A673 (cell line): ENCODE measurements around the gene SCARB1. TPM values are rescaled to one million over a fixed set of nuclear protein-coding genes. Genes with fewer than 3 reads are reported as not detected.

Experiments used
- BruUV-seq: library from RNA; stranded (reverse); fragments of 400-500 nt; replicated peaks from 2 replicates; lab custom pipeline; 2021; lab: Mats Ljungman, UMichigan
- CTCF ChIA-PET: fragments of 300-600 bp; sonication (Branson Sonifier 250); formaldehyde crosslinking; loops from one replicate; lab custom pipeline; 2022; ENCODE audit warnings: antibody characterized with exemption; lab: Charles Lee
- POLR2A ChIA-PET: fragments of 300-600 bp; sonication (Branson Sonifier 250); formaldehyde crosslinking; loops from one replicate; lab custom pipeline; 2022; ENCODE audit warnings: antibody characterized with exemption; ENCODE audit not compliant: low non-redundant PET; lab: Charles Lee
- DNase-seq: peaks from one replicate; pipeline ENCODE4 v3.0.0-alpha.2; 2015; ENCODE audit warnings: low spot score
- H3K27ac ChIP-seq: fragments of 200-600 bp; sonication (generic); 2 replicates; pipeline ENCODE4 v1.5.1; 2016; ENCODE audit warnings: mixed run types, low read depth, mild to moderate bottlenecking, mixed read lengths, antibody characterized with exemption, low read length; ENCODE audit not compliant: poor library complexity, severe bottlenecking
- H3K27me3 ChIP-seq: fragments of 200-600 bp; sonication (generic); replicated peaks from 2 replicates; pipeline ENCODE4 v1.6.1; 2017; ENCODE audit warnings: mixed run types, low read depth, mild to moderate bottlenecking, mixed read lengths, antibody characterized with exemption, low read length; ENCODE audit not compliant: insufficient read depth, poor library complexity
- H3K36me3 ChIP-seq: fragments of 200-600 bp; sonication (generic); 2 replicates; pipeline ENCODE4 v1.6.1; 2016; ENCODE audit warnings: mixed run types, mild to moderate bottlenecking, mixed read lengths, antibody characterized with exemption, low read length; ENCODE audit not compliant: insufficient read depth, poor library complexity, severe bottlenecking
- H3K4me1 ChIP-seq: fragments of 200-600 bp; sonication (generic); 2 replicates; pipeline ENCODE4 v1.6.1; 2017; ENCODE audit warnings: mixed run types, mild to moderate bottlenecking, mixed read lengths, antibody characterized with exemption, low read length; ENCODE audit not compliant: insufficient read depth, poor library complexity, severe bottlenecking
- H3K4me3 ChIP-seq: fragments of 200-600 bp; sonication (generic); 2 replicates; pipeline ENCODE4 v1.5.1; 2016; ENCODE audit warnings: low read depth, mixed run types, mild to moderate bottlenecking, mixed read lengths, low read length; ENCODE audit not compliant: poor library complexity, severe bottlenecking
- H3K9me3 ChIP-seq: fragments of 200-600 bp; sonication (generic); 2 replicates; pipeline ENCODE4 v1.6.1; 2016; ENCODE audit warnings: mixed run types, low read depth, mild to moderate bottlenecking, mixed read lengths, antibody characterized with exemption, low read length; ENCODE audit not compliant: poor library complexity, severe bottlenecking
- CTCF ChIP-seq: fragments of 300-800, 200-600 bp; sonication (generic); conservative IDR thresholded peaks from 2 replicates; pipeline ENCODE4 v1.5.1; 2017; ENCODE audit warnings: low read depth, mild to moderate bottlenecking, antibody characterized with exemption, low read length, moderate library complexity, mixed read lengths
- EZH2 ChIP-seq: fragments of 200-600 bp; sonication (generic); IDR thresholded peaks from 2 replicates; pipeline ENCODE4 v1.6.1; 2017; ENCODE audit warnings: borderline replicate concordance, low read depth, mild to moderate bottlenecking, mixed read lengths, antibody characterized with exemption, low read length; ENCODE audit not compliant: poor library complexity, severe bottlenecking
- intact Hi-C: fragments of 100-400 bp; cut with micrococcal nuclease; formaldehyde crosslinking; loops from one replicate; pipeline ENCODE4 v1.10.0; 2022; ENCODE audit not compliant: unreplicated experiment
- total RNA-seq: library from RNA; stranded (reverse); gene quantifications from 2 replicates; pipeline ENCODE4 v1.2.3, GENCODE V29; 2021

SCARB1 gene
- total RNA-seq, 1 experiment from 2014 or later: 74.6 TPM

GRCh38 chr12:124790650-124791400 lies 72.8 kb downstream of the SCARB1 start:
- CTCF ChIA-PET: no interaction called here
- POLR2A ChIA-PET: no interaction called here
- no TSS peak for BruUV-seq
- H3K27ac ChIP-seq: no peak overlapping the region
- no peaks in the 10 kb centered on the region for H3K9me3 ChIP-seq
- TF ChIP-seq EZH2: no peak
- no peak for TF ChIP-seq CTCF
- H3K4me3 ChIP-seq: no peak overlapping the region
- H3K4me1 ChIP-seq: no peaks in the 10 kb centered on the region
- H3K27me3 ChIP-seq: no peaks in the 10 kb centered on the region
- intact Hi-C loops: no loop called here
- DNase-seq: no peak
- H3K36me3 ChIP-seq: peaks cover 11% of the 10 kb centered on the region

- intact Hi-C loops: no loop called here
- Histone ChIP-seq H3K36me3 (peaks cover 11% of the 10 kb centered on the region), H3K27me3 (no peaks in the 10 kb centered on the region), H3K4me1 (no peaks in the 10 kb centered on the region), H3K27ac (no peak overlapping the region), H3K9me3 (no peaks in the 10 kb centered on the region), H3K4me3 (no peak overlapping the region)
- POLR2A ChIA-PET: no interaction called here
- CTCF ChIA-PET: no interaction called here
- no peak for DNase-seq
- no TSS peak for BruUV-seq
- TF ChIP-seq CTCF: no peak
- no peak for TF ChIP-seq EZH2
Measured at GRCh38 chr12:124788936-124789555, 74.6 kb downstream of the SCARB1 start.

GRCh38 chr12:124786061-124786964 lies 77.4 kb downstream of the SCARB1 start:
- no peak for TF ChIP-seq EZH2
- no peak for TF ChIP-seq CTCF
- Histone ChIP-seq H3K27ac (no peak overlapping the region), H3K4me3 (no peak overlapping the region), H3K9me3 (no peaks in the 10 kb centered on the region), H3K27me3 (no peaks in the 10 kb centered on the region), H3K4me1 (no peaks in the 10 kb centered on the region), H3K36me3 (peaks cover 16% of the 10 kb centered on the region)
- intact Hi-C loops: no loop called here
- no peak for DNase-seq
- no TSS peak for BruUV-seq
- ChIA-PET POLR2A (no interaction called here), CTCF (no interaction called here)
